HUES48 (cell line): ENCODE results near the gene RASSF5.

Experiments
- H3K27ac ChIP-seq: one replicate; pipeline ENCODE4 v1.7.0; 2013; ENCODE audit warnings: low read depth, low read length, inconsistent platforms
- H3K27me3 ChIP-seq: 2 replicates; pipeline ENCODE4 v1.6.1; 2013; ENCODE audit warnings: mild to moderate bottlenecking, low read length; ENCODE audit not compliant: control insufficient read depth, insufficient read depth
- H3K36me3 ChIP-seq: 2 replicates; pipeline ENCODE4 v1.6.1; 2013; ENCODE audit warnings: low read length; ENCODE audit not compliant: control insufficient read depth, insufficient read depth
- H3K4me1 ChIP-seq: 2 replicates; pipeline ENCODE4 v1.6.1; 2013; ENCODE audit warnings: mild to moderate bottlenecking, low read length; ENCODE audit not compliant: control insufficient read depth, insufficient read depth
- H3K4me3 ChIP-seq: 2 replicates; pipeline ENCODE4 v1.5.1; 2013; ENCODE audit warnings: mild to moderate bottlenecking, low read depth, low read length
- H3K9ac ChIP-seq: 2 replicates; pipeline ENCODE4 v1.6.1; 2013; ENCODE audit warnings: mild to moderate bottlenecking, low read depth, low read length, moderate library complexity
- H3K9me3 ChIP-seq: 2 replicates; pipeline ENCODE4 v1.6.1; 2013; ENCODE audit warnings: low read length; ENCODE audit not compliant: control insufficient read depth, insufficient read depth

The RASSF5 gene

DNA sequence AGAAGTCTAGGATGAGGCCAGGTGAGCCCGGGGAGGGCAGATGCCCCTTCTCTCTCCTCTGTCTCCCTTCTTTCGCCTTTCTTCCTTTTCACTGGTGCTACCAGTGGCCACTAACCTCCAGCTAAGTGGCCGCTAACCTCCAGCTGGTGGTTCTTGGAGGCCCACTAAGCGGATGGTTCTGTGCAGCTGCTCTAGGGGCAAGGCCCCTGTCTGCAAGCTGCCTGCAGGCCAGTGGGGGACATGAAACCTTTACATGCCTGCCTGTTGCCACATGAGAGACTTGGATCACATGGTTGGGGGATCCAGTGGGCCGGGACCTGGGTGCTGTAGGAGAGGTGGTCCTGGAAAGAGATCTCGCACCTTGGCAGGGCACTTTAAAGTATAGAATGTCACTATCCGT is 19.4 kb upstream of the RASSF5 start:
- H3K36me3 ChIP-seq: no peaks in the 10 kb centered on the region
- H3K4me1 ChIP-seq: no peaks in the 10 kb centered on the region
- no peak overlapping the region for H3K27ac ChIP-seq
- H3K9ac ChIP-seq: no peak overlapping the region
- no peaks in the 10 kb centered on the region for H3K27me3 ChIP-seq
- H3K4me3 ChIP-seq: no peak overlapping the region
- H3K9me3 ChIP-seq: no peaks in the 10 kb centered on the region

DNA sequence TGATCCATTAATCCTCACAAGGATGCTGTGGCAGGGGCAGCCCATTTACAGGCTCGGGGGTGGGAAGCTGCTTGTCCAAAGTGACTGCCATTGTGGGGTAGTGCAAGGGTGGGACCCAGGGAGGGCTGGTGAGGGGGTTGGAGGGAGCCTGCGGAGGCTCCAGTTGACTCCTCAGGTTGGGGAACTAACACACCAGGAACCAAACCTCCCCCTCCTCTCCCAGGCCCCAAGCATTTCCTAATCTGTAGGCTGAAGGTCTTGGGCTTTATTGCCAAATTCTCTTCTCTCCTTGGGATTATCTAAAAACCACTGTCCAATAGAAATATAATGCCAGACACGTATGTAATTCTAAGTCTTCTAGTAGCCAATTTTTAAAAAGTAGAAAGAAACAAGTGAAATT is 18.9 kb upstream of the RASSF5 start:
- H3K9me3 ChIP-seq: no peaks in the 10 kb centered on the region
- no peak overlapping the region for H3K9ac ChIP-seq
- no peaks in the 10 kb centered on the region for H3K36me3 ChIP-seq
- no peaks in the 10 kb centered on the region for H3K4me1 ChIP-seq
- H3K27ac ChIP-seq: no peak overlapping the region
- no peak overlapping the region for H3K4me3 ChIP-seq
- no peaks in the 10 kb centered on the region for H3K27me3 ChIP-seq

DNA sequence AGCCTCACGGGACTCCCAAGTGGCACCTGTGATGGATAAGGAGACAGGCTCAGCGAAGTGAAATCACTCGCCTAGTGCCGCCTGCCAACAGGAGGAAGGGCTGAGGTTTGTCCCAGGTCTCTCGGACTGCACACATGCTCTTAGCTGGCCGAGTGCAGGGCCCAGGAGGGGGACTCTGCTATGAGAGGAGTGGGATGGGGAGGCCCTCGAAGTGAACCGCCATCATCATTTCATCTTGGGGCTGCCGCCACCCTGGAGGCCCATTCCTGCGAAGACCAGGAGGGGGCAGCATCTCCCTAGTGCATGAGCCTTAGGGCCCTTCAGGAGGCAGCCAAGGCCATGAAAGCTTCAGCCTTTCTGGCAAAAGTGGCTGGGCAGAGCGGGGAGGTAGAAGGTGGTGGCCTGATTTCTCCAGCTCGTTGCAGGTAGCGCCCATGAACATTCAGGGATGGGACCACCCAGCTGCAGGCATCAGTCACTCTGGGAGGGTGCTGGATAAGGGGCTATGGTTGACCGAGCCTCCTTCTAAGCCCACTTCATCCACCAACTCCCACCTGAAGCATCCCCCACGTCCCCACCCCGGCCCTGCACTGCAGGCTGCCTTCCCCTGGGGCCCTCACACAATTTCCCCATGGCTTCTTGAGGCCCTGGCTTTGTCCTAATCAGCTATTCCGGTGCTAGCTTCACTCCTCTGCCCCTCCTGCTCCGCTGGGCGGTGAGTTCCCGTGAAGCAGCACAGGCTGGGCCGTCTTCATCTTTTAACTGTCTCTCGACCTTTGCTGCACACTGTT is 17.2 kb upstream of the RASSF5 start:
- no peaks in the 10 kb centered on the region for H3K36me3 ChIP-seq
- H3K4me3 ChIP-seq: no peak overlapping the region
- no peaks in the 10 kb centered on the region for H3K9me3 ChIP-seq
- no peak overlapping the region for H3K27ac ChIP-seq
- H3K27me3 ChIP-seq: no peaks in the 10 kb centered on the region
- H3K9ac ChIP-seq: no peak overlapping the region
- H3K4me1 ChIP-seq: no peaks in the 10 kb centered on the region

DNA sequence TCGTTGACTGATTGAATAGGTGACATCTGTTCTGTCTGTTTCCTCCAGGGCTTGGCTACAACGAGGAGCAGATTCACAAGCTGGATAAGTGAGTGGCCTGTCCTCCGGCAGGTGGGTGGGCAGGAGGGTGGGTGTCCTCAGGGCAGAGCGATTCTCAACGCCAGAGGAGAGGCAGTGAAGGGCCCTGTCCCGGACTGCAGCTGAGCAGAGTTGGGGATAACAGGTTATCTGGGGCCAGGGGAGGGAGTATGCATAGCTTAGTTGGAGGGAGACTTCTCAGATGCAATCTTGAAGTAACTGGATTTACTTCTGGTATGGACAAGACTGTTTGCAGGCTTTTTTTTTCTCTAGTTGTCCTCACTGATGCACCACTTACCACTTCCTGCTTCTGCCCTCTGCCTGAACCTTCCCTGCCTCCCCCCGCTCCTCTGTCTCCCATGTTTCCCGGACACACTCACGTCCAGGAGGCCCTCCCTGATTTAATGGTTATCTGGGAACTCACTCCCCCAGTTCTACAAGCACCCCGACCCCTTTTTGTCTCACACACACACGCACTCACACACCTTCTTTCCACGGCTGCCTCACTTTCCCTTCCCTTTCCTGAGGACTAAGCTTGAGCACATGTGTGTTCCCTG is 16.4 kb upstream of the RASSF5 start:
- Histone ChIP-seq H3K36me3 (no peaks in the 10 kb centered on the region), H3K9me3 (no peaks in the 10 kb centered on the region), H3K4me1 (no peaks in the 10 kb centered on the region), H3K9ac (no peak overlapping the region), H3K4me3 (no peak overlapping the region), H3K27ac (no peak overlapping the region), H3K27me3 (no peaks in the 10 kb centered on the region)

DNA sequence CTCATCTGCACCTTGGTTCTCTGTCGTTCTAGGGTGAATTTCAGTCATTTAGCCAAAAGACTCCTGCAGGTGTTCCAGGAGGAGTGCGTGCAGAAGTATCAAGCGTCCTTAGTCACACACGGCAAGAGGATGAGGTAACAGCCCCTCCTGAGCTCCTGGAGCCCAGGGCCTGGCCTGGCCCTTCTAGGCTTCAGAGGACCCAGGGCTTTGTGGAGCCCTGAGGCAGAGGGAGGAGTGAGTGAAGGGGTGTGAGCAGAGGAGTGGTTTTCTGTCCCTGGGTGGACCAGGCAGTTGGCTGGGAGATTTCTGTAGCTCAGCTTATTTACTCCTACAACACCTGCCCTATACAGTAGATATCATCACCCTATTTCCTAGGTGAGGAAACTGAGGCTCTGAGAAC is 15.7 kb upstream of the RASSF5 start:
- Histone ChIP-seq H3K36me3 (no peaks in the 10 kb centered on the region), H3K9me3 (no peaks in the 10 kb centered on the region), H3K4me3 (no peak overlapping the region), H3K4me1 (no peaks in the 10 kb centered on the region), H3K27ac (no peak overlapping the region), H3K27me3 (no peaks in the 10 kb centered on the region), H3K9ac (no peak overlapping the region)

DNA sequence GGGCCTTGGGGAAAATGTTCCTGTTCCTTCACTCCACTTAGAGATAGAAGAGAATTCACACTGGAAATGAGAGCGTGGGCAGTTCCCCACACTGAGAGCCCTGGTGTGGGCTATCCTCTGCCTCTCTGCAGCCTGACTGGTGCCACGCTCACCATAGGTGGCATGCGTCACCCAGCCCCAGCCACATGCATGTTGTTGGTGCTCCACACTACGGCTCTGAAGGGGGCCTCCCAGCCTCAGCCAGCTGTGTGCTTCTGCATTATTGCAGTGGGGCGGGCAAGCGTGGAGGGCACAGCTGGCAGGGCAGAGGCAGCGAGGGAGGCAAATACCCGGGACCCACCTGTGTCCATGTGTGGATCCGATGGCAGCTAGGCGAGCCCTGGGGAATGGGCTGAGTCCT is 14.7 kb upstream of the RASSF5 start:
- H3K9ac ChIP-seq: no peak overlapping the region
- H3K9me3 ChIP-seq: no peaks in the 10 kb centered on the region
- H3K4me1 ChIP-seq: no peaks in the 10 kb centered on the region
- no peak overlapping the region for H3K4me3 ChIP-seq
- H3K36me3 ChIP-seq: no peaks in the 10 kb centered on the region
- no peaks in the 10 kb centered on the region for H3K27me3 ChIP-seq
- H3K27ac ChIP-seq: no peak overlapping the region

DNA sequence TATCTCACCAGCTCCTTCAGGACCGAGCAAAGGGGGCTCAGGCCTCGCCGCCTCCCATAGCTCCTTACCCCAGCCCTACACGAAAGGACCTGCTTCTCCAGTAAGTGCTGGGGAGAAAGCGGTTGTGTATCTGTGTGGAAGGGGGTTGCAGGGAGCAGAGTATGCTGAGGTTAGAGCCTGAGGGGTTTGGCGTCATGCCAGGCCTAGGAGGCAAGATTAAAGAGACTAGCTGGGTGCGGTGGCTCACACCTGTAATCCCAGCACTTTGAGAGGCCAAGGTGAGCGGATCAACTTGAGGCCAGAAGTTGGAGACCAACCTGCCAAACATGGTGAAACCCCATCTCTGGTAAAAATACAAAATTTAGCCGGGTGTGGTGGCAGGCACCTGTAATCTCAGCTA is 14.1 kb upstream of the RASSF5 start:
- Histone ChIP-seq H3K4me3 (no peak overlapping the region), H3K9ac (no peak overlapping the region), H3K27ac (no peak overlapping the region), H3K4me1 (no peaks in the 10 kb centered on the region), H3K36me3 (no peaks in the 10 kb centered on the region), H3K27me3 (no peaks in the 10 kb centered on the region), H3K9me3 (no peaks in the 10 kb centered on the region)

DNA sequence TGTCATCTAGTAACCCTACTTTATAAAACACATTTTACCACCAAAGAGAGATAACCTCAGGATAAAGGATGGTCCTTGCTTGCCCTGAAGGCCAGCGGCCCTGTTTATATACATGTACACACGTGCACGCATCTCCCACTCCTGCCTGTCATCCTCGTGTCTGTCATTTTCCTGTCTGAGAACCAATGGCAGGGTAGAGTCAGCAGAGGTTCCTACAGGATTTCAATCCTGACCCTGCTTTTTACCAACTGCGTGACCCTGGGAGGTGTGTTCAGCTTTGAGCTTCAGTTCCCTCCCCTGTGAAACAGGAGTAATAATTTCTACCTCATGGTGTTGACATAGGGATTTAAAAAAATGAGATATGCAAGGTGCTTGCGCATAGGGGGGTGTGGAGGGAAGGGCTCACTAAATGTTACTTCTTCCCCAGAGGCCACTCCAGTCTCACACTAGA is 12.3 kb upstream of the RASSF5 start:
- peaks cover 3% of the 10 kb centered on the region; the same call in 1 of the 2 replicates for H3K4me1 ChIP-seq
- H3K9ac ChIP-seq: no peak overlapping the region
- no peak overlapping the region for H3K4me3 ChIP-seq
- H3K36me3 ChIP-seq: no peaks in the 10 kb centered on the region
- H3K9me3 ChIP-seq: no peaks in the 10 kb centered on the region
- no peaks in the 10 kb centered on the region for H3K27me3 ChIP-seq
- no peak overlapping the region for H3K27ac ChIP-seq

DNA sequence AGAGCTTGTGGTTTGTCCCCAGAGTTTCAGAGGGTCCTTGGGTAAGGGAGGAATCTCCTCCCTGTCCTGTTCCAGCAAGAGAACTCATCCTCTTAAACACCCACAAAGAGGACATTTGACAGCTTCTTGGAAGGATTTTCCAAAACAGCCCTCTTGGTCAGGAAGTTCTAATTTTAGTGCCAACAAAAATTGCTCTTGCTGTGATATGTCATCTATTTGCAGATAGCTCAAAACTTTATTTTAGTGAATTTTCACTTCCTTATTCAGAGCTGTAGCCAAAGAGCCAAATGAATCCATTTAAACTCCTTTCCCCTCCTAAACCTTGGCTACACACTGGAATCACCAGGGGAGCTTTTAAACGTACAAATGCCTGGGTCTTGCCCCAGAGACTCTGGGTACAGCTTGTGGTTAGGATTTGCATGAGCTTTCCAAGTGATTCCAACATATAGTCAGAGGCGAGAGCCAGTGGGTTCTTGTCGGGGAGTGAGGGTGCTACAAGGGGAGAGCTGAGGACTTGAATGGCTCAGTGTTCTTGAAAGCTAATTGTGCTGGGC is 11.8 kb upstream of the RASSF5 start:
- Histone ChIP-seq H3K4me3 (no peak overlapping the region), H3K27ac (no peak overlapping the region)

DNA sequence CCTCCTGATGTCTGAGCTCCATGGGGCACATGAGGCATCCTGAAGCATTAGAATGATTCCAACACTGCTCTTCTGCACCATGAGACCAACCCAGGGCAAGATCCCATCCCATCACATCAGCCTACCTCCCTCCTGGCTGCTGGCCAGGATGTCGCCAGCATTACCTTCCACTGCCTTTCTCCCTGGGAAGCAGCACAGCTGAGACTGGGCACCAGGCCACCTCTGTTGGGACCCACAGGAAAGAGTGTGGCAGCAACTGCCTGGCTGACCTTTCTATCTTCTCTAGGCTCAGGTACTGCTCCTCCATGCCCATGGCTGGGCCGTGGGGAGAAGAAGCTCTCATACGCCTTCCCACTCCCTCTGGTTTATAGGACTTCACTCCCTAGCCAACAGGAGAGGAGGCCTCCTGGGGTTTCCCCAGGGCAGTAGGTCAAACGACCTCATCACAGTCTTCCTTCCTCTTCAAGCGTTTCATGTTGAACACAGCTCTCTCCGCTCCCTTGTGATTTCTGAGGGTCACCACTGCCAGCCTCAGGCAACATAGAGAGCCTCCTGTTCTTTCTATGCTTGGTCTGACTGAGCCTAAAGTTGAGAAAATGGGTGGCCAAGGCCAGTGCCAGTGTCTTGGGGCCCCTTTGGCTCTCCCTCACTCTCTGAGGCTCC is 11.1 kb upstream of the RASSF5 start:
- Histone ChIP-seq H3K36me3 (no peaks in the 10 kb centered on the region), H3K27ac (no peak overlapping the region), H3K4me3 (no peak overlapping the region), H3K27me3 (no peaks in the 10 kb centered on the region), H3K9ac (no peak overlapping the region), H3K4me1 (peaks cover 3% of the 10 kb centered on the region; the same call in 1 of the 2 replicates), H3K9me3 (no peaks in the 10 kb centered on the region)

More for the DNA sequence above, 11.8 kb upstream of the RASSF5 start:
- no peaks in the 10 kb centered on the region for H3K36me3 ChIP-seq
- H3K4me1 ChIP-seq: peaks cover 3% of the 10 kb centered on the region; the same call in 1 of the 2 replicates
- no peaks in the 10 kb centered on the region for H3K27me3 ChIP-seq
- no peaks in the 10 kb centered on the region for H3K9me3 ChIP-seq
- H3K9ac ChIP-seq: no peak overlapping the region

DNA sequence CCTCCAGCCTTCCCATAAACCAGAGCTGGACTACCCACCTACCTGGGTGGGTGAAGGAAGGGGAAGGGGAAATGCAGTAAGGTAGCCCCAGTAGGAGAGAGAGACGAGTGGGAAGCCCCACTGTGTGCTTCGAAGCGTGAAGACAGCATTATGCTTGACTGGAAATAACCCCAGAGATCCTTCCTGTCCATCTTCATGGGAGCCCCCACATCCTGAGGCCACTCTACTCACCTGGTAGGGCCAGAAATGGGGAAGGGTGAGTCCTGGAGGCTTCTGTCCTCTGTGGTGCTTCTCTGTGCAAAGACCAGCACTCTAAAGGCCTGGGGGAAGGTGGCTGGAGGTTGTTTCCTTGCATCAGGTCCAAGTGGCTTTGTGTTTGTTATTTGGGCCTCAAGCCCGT is 10.0 kb upstream of the RASSF5 start:
- H3K27ac ChIP-seq: no peak overlapping the region

More for the DNA sequence above, 10.0 kb upstream of the RASSF5 start:
- H3K9me3 ChIP-seq: no peaks in the 10 kb centered on the region
- H3K4me1 ChIP-seq: peaks cover 3% of the 10 kb centered on the region; the same call in 1 of the 2 replicates
- no peaks in the 10 kb centered on the region for H3K27me3 ChIP-seq
- H3K36me3 ChIP-seq: no peaks in the 10 kb centered on the region
- H3K9ac ChIP-seq: no peak overlapping the region
- no peak overlapping the region for H3K4me3 ChIP-seq
